B cell (primary cell): ENCODE data around the gene ZNF618. TPM values are rescaled to one million over a fixed set of nuclear protein-coding genes. Genes with fewer than 3 reads are reported as not detected.

ENCODE experiments used
- ATAC-seq: fragments of 200-7000 bp; cut with Tn5 transposase; one replicate; pipeline ENCODE4 v1.10.0; 2021; ENCODE audit warnings: low read depth, mild to moderate bottlenecking, moderate number of reproducible peaks, moderate library complexity
- CTCF ChIA-PET: fragments of 350-600 bp; sonication (Branson Sonifier 250); formaldehyde crosslinking; loops from one replicate; lab custom pipeline; 2021; ENCODE audit warnings: antibody characterized with exemption, inconsistent platforms; lab: Charles Lee
- POLR2A ChIA-PET: fragments of 350-600 bp; sonication (Branson Sonifier 250); formaldehyde crosslinking; loops from one replicate; lab custom pipeline; 2021; ENCODE audit warnings: antibody characterized with exemption; lab: Charles Lee
- DNase-seq: peaks from one replicate; pipeline ENCODE4 v3.0.0; 2013
- H2AFZ ChIP-seq: 2 replicates; pipeline ENCODE4 v1.6.1; 2012; ENCODE audit warnings: mild to moderate bottlenecking, low read depth, low read length; ENCODE audit not compliant: insufficient read depth, poor library complexity, severe bottlenecking
- H3K27ac ChIP-seq, 2 donors: 1 replicate in 1 of 2; 2 replicates in 1 of 2; pipeline ENCODE4 v1.5.1; 2012 to 2013; ENCODE audit warnings: low read length in 2 of 2, mild to moderate bottlenecking in 2 of 2, moderate library complexity in 1 of 2
- H3K27me3 ChIP-seq, 4 experiments: fragments of 200-600 bp in 1 of 4; sonication (generic) in 1 of 4; replicated peaks in 1 of 4; 1 replicate in 2 of 4; 2 replicates in 2 of 4; pipeline versions ENCODE4 v1.6.1 to v1.7.0; 2013 to 2016; ENCODE audit warnings: low read length in 3 of 4, mild to moderate bottlenecking in 2 of 4, mixed read lengths in 1 of 4, moderate library complexity in 1 of 4; ENCODE audit not compliant: insufficient read depth in 4 of 4, control insufficient read depth in 3 of 4; ENCODE audit errors: control extremely low read depth in 1 of 4
- H3K36me3 ChIP-seq, 2 experiments: replicated peaks in 1 of 2; 1 replicate in 1 of 2; 2 replicates in 1 of 2; pipeline versions ENCODE4 v1.6.1 to v1.7.1; 2013; ENCODE audit warnings: low read length in 1 of 2; ENCODE audit not compliant: insufficient read depth in 2 of 2, control insufficient read depth in 1 of 2; ENCODE audit errors: control extremely low read depth in 1 of 2, extremely low read depth in 1 of 2
- H3K4me1 ChIP-seq, 2 donors: fragments of 200-600 bp in 1 of 2; sonication (generic) in 1 of 2; 1 replicate in 1 of 2; 2 replicates in 1 of 2; pipeline versions ENCODE4 v1.5.1 to v1.6.1; 2013 to 2017; ENCODE audit warnings: low read length in 2 of 2; ENCODE audit not compliant: control insufficient read depth in 2 of 2, insufficient read depth in 2 of 2
- H3K4me2 ChIP-seq: replicated peaks from 2 replicates; pipeline ENCODE3; 2012; ENCODE audit warnings: mild to moderate bottlenecking, low read depth, low read length; ENCODE audit not compliant: poor library complexity, severe bottlenecking
- H3K4me3 ChIP-seq, 5 experiments: fragments of 200-600 bp in 1 of 5; sonication (generic) in 1 of 5; 1 replicate in 3 of 5; 2 replicates in 2 of 5; pipeline versions ENCODE4 v1.5.1 to v1.7.0; 2011 to 2016; ENCODE audit warnings: low read length in 4 of 5, mild to moderate bottlenecking in 4 of 5, low read depth in 2 of 5, control low read depth in 1 of 5, moderate library complexity in 1 of 5; ENCODE audit not compliant: insufficient read depth in 1 of 5; ENCODE audit errors: control extremely low read depth in 1 of 5, extremely low read depth in 1 of 5
- H3K79me2 ChIP-seq: fragments of 200-600 bp; sonication (generic); one replicate; pipeline ENCODE4 v1.6.0; 2016; ENCODE audit warnings: low read length; ENCODE audit not compliant: control insufficient read depth, insufficient read depth
- H3K9ac ChIP-seq: fragments of 200-600 bp; sonication (generic); 2 replicates; pipeline ENCODE4 v1.6.1; 2017; ENCODE audit warnings: mild to moderate bottlenecking, low read length, moderate library complexity
- H3K9me3 ChIP-seq, 3 donors: one replicate each; pipeline versions ENCODE4 v1.6.1 to v1.7.1; 2013; ENCODE audit warnings: low read length in 2 of 3; ENCODE audit not compliant: control insufficient read depth in 2 of 3, insufficient read depth in 1 of 3; ENCODE audit errors: control extremely low read depth in 1 of 3
- H4K20me1 ChIP-seq: 2 replicates; pipeline ENCODE4 v1.6.0; 2012; ENCODE audit warnings: mild to moderate bottlenecking, low read length; ENCODE audit not compliant: insufficient read depth, control insufficient read depth, poor library complexity, severe bottlenecking
- H3K27ac Mint-ChIP-seq: one replicate; pipeline ENCODE4 v1.8.0; 2021; ENCODE audit warnings: mixed read lengths
- H3K27me3 Mint-ChIP-seq: one replicate; pipeline ENCODE4 v1.8.0; 2021; ENCODE audit warnings: mixed read lengths
- H3K4me1 Mint-ChIP-seq: one replicate; pipeline ENCODE4 v1.8.0; 2021; ENCODE audit warnings: mixed read lengths
- H3K4me3 Mint-ChIP-seq: one replicate; pipeline ENCODE4 v1.8.0; 2021; ENCODE audit warnings: mixed read lengths
- H3K9me3 Mint-ChIP-seq: one replicate; pipeline ENCODE4 v1.8.0; 2022; ENCODE audit warnings: mixed read lengths; ENCODE audit not compliant: insufficient read depth
- CTCF ChIP-seq: fragments of 200-600 bp; IDR thresholded peaks from one replicate; pipeline ENCODE4 v1.8.0; 2022; ENCODE audit warnings: antibody characterized with exemption, mild to moderate bottlenecking
- EZH2 ChIP-seq: IDR thresholded peaks from 2 replicates; pipeline ENCODE4 v1.6.1; 2012; ENCODE audit warnings: borderline replicate concordance, low read depth, mild to moderate bottlenecking, moderate library complexity, low read length; ENCODE audit not compliant: insufficient read depth, poor library complexity, severe bottlenecking
- WGBS: methylation state at CpG from one replicate; pipeline ENCODE4 v1.1.5; 2013; ENCODE audit warnings: missing lambda C conversion rate; ENCODE audit not compliant: insufficient coverage; 5-methylcytosine and 5-hydroxymethylcytosine counted together
- intact Hi-C: fragments of 100-400 bp; cut with micrococcal nuclease; formaldehyde crosslinking; loops from one replicate; pipeline ENCODE4 v1.10.0; 2022
- polyA plus RNA-seq: library from polyadenylated mRNA; depleted of rRNA; stranded (reverse); fragments of >200 nt; gene quantifications from 2 replicates; pipeline ENCODE4 v1.2.3, GENCODE V29; 2012
- total RNA-seq, 2 donors: library from RNA; stranded (reverse); fragments of 120-200 nt in 1 of 2; gene quantifications; 1 replicate in 1 of 2; 2 replicates in 1 of 2; pipeline versions ENCODE4 v1.2.3 to v1.2.4, GENCODE V29; 2013 to 2022

Gene ZNF618
- total and polyA plus RNA-seq, 2 donors (not counting 1 experiment from before 2014, with no cell fraction given), result 1.4 to 2.5 TPM

GRCh38 chr9:114097613-114098020 lies 221.5 kb downstream of the ZNF618 start:
- Mint-ChIP-seq H3K9me3 (peaks cover 2% of the 10 kb centered on the region), H3K4me1 (peaks cover 8% of the 10 kb centered on the region), H3K27me3 (peaks cover 41% of the 10 kb centered on the region), H3K4me3 (peak overlapping the region; percentile 64), H3K27ac (no peak overlapping the region)
- no peaks in the 10 kb centered on the region for H3K36me3 ChIP-seq
- H3K4me3 ChIP-seq, result peak overlapping the region in 3 of 5 experiments; percentile 35 to 46 (median 38)
- peaks cover 0 to 14% (median 0%) of the 10 kb centered on the region in 3 donors for H3K9me3 ChIP-seq
- peak overlapping the region; percentile 35 for H3K9ac ChIP-seq
- intact Hi-C loops, result no loop called here
- peak overlapping the region; percentile 51 for H2AFZ ChIP-seq
- H3K27me3 ChIP-seq, result peaks cover 0 to 25% (median 5%) of the 10 kb centered on the region in 4 experiments
- H3K4me2 ChIP-seq, result peak overlapping the region; percentile 74
- H3K27ac ChIP-seq, result no peak overlapping the region
- ChIA-PET POLR2A (no interaction called here), CTCF (no interaction called here)
- H4K20me1 ChIP-seq, result no peaks in the 10 kb centered on the region
- DNase-seq, result no peak
- H3K4me1 ChIP-seq, result peaks cover 5 to 6% of the 10 kb centered on the region in 2 donors
- TF ChIP-seq CTCF (no peak), EZH2 (no peak)
- 26% methylated on average over 18 of the region's 18 CpGs for WGBS
- no peaks in the 10 kb centered on the region for H3K79me2 ChIP-seq
- ATAC-seq, result no peak

GRCh38 chr9:114098021-114098935 lies 222.2 kb downstream of the ZNF618 start:
- TF ChIP-seq EZH2, result no peak
- TF ChIP-seq CTCF, result no peak
- ATAC-seq (peak; percentile 65), DNase-seq (peak; percentile 45)
- intact Hi-C loops, result no loop called here
- Histone ChIP-seq H3K27ac (no peak overlapping the region), H3K4me3 (peak overlapping the region in 3 of 5 experiments; percentile 35 to 46 (median 38)), H2AFZ (peak overlapping the region; percentile 51), H3K4me2 (peak overlapping the region; percentile 74), H4K20me1 (no peaks in the 10 kb centered on the region), H3K79me2 (no peaks in the 10 kb centered on the region), H3K9me3 (peaks cover 0 to 14% (median 0%) of the 10 kb centered on the region in 3 donors), H3K4me1 (peaks cover 5 to 6% of the 10 kb centered on the region in 2 donors), H3K36me3 (no peaks in the 10 kb centered on the region), H3K9ac (peak overlapping the region; percentile 35), H3K27me3 (peaks cover 0 to 25% (median 5%) of the 10 kb centered on the region in 4 experiments)
- H3K4me1 Mint-ChIP-seq, result peaks cover 8% of the 10 kb centered on the region
- CTCF ChIA-PET, result interaction anchor here (0.5 kb wide), 1 partner anchor 12 kb away, joined by 3 read pairs; no protein-coding TSS in a partner anchor
- 9% methylated on average over 73 of the region's 77 CpGs for WGBS
- H3K27me3 Mint-ChIP-seq, result peaks cover 41% of the 10 kb centered on the region
- POLR2A ChIA-PET, result no interaction called here
- no peak overlapping the region for H3K27ac Mint-ChIP-seq
- peaks cover 2% of the 10 kb centered on the region for H3K9me3 Mint-ChIP-seq
- H3K4me3 Mint-ChIP-seq, result peak overlapping the region; percentile 64
